Posterior vena cava (tissue), 2 donors: ENCODE measurements around the gene TCL1A. TPM values are rescaled to one million over a fixed set of nuclear protein-coding genes. Genes with fewer than 3 reads are reported as not detected.

Experiments used
- total RNA-seq, 2 donors: library from RNA; stranded (reverse); fragmentation: NEBNext Ultra II Directional; extraction: Animal tissue kit (Norgen Biotek cat#: 25700); gene quantifications; one replicate each; pipeline ENCODE4 v1.2.1, GENCODE V29; 2021
- donor health status: DM: yes; HTN: yes; CAD: no.
- donor health status: DM: yes; HTN: yes; CAD: no.

TCL1A gene
- total RNA-seq, 2 donors from 2014 or later = 0.24 TPM; not detected in 1

Other genes with a start within 250 kb of the TCL1A start
- 10 to 100 TPM; 35.7 to 40.0 TPM for gene SYNE3, start 197.5 kb downstream of the TCL1A start, total RNA-seq
- 10 to 100 TPM; 21.7 to 25.6 TPM for gene GLRX5, start 179.1 kb downstream of the TCL1A start, total RNA-seq
- not detected for gene TCL1B, start 27.7 kb downstream of the TCL1A start, total RNA-seq
- gene TUNAR, start 162.7 kb upstream of the TCL1A start, total RNA-seq = not detected